DND-41 (cell line): ENCODE data around the gene PI4KA.

Experiments
- ATAC-seq: fragments of 200-7000 bp; cut with Tn5 transposase; 3 replicates; pipeline ENCODE4 v1.9.1; 2021; ENCODE audit warnings: low read depth; ENCODE audit not compliant: insufficient read depth
- DNase-seq: peaks from one replicate; pipeline ENCODE4 v3.0.0-alpha.2; 2020
- H2AFZ ChIP-seq: 2 replicates; pipeline ENCODE4 v1.6.0; 2012; ENCODE audit warnings: low read depth, low read length
- H3K27ac ChIP-seq: 2 replicates; pipeline ENCODE4 v1.5.1; 2012; ENCODE audit warnings: low read length, inconsistent platforms
- H3K27me3 ChIP-seq: fragments of 200-600 bp; sonication (generic); 2 replicates; pipeline ENCODE4 v1.6.0; 2012; ENCODE audit warnings: low read length, mild to moderate bottlenecking, inconsistent platforms; ENCODE audit not compliant: insufficient read depth, poor library complexity
- H3K36me3 ChIP-seq: 2 replicates; pipeline ENCODE4 v1.5.1; 2012; ENCODE audit warnings: low read length, inconsistent platforms; ENCODE audit not compliant: insufficient read depth
- H3K4me1 ChIP-seq: 2 replicates; pipeline ENCODE4 v1.5.1; 2012; ENCODE audit warnings: mild to moderate bottlenecking, low read length; ENCODE audit not compliant: insufficient read depth
- H3K4me2 ChIP-seq: 2 replicates; pipeline ENCODE4 v1.6.0; 2012; ENCODE audit warnings: mild to moderate bottlenecking, moderate library complexity, low read length, inconsistent platforms; ENCODE audit not compliant: insufficient read depth
- H3K4me3 ChIP-seq, 2 experiments: fragments of 200-600 bp in 1 of 2; shearing (Covaris generic) in 1 of 2; 2 replicates each; pipeline ENCODE4 v1.5.1; 2012 to 2016; ENCODE audit warnings: inconsistent platforms in 2 of 2, low read length in 2 of 2, mild to moderate bottlenecking in 2 of 2, low read depth in 1 of 2, moderate library complexity in 1 of 2
- H3K79me2 ChIP-seq: 2 replicates; pipeline ENCODE4 v1.6.0; 2012; ENCODE audit warnings: low read length, inconsistent platforms; ENCODE audit not compliant: insufficient read depth
- H3K9ac ChIP-seq: 2 replicates; pipeline ENCODE4 v1.6.0; 2012; ENCODE audit warnings: low read depth, mild to moderate bottlenecking, inconsistent platforms, low read length, moderate library complexity
- H3K9me3 ChIP-seq: 2 replicates; pipeline ENCODE4 v1.5.1; 2012; ENCODE audit warnings: low read length, moderate library complexity, mild to moderate bottlenecking, inconsistent platforms; ENCODE audit not compliant: insufficient read depth, severe bottlenecking
- H4K20me1 ChIP-seq: 2 replicates; pipeline ENCODE4 v1.6.0; 2012; ENCODE audit warnings: low read length; ENCODE audit not compliant: insufficient read depth
- EZH2 ChIP-seq: IDR thresholded peaks from 3 replicates; pipeline ENCODE4 v1.6.1; 2012; ENCODE audit warnings: borderline replicate concordance, low read depth, mild to moderate bottlenecking, moderate library complexity, low read length, inconsistent platforms; ENCODE audit not compliant: severe bottlenecking
- TF ChIP-seq, protein P1 (sequence below): IDR thresholded peaks from 2 replicates; pipeline ENCODE4 v1.5.1; 2012; ENCODE audit warnings: borderline replicate concordance, low read length, moderate library complexity, mild to moderate bottlenecking; ENCODE audit not compliant: poor library complexity, severe bottlenecking; ENCODE audit errors: extremely low read depth

PI4KA gene

DNA sequence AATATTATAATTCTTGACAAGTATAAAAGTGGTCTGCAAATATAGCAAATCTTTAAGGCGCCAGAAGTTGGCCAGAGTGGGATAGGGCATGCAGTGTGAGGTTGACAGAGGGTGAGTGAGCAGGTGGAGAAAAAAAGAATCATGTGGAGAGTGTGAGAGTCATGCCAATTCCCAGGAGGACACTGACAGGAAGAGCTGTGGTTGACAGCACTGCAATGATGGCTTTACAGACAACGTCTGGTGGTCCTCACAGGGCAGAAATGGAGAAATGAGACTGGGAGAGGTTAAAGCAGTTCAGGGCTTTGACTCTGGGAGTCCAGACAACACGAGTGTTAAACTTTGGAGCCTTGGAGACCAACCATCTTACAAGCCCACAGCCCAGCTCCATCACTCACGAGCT lies 49.8 kb downstream of the PI4KA start:
- no peak for TF ChIP-seq EZH2
- TF ChIP-seq, protein P1, sequence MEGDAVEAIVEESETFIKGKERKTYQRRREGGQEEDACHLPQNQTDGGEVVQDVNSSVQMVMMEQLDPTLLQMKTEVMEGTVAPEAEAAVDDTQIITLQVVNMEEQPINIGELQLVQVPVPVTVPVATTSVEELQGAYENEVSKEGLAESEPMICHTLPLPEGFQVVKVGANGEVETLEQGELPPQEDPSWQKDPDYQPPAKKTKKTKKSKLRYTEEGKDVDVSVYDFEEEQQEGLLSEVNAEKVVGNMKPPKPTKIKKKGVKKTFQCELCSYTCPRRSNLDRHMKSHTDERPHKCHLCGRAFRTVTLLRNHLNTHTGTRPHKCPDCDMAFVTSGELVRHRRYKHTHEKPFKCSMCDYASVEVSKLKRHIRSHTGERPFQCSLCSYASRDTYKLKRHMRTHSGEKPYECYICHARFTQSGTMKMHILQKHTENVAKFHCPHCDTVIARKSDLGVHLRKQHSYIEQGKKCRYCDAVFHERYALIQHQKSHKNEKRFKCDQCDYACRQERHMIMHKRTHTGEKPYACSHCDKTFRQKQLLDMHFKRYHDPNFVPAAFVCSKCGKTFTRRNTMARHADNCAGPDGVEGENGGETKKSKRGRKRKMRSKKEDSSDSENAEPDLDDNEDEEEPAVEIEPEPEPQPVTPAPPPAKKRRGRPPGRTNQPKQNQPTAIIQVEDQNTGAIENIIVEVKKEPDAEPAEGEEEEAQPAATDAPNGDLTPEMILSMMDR = no peak
- H3K4me2 ChIP-seq = no peak overlapping the region
- 0 out of 3 replicates have a peak, but pooled peaks have one; percentile 27 for ATAC-seq
- H3K9me3 ChIP-seq = no peaks in the 10 kb centered on the region
- no peak overlapping the region for H3K4me3 ChIP-seq
- no peaks in the 10 kb centered on the region; the same call in 1 of the 2 replicates for H4K20me1 ChIP-seq
- H3K27me3 ChIP-seq = no peaks in the 10 kb centered on the region
- no peak overlapping the region for H3K27ac ChIP-seq
- H2AFZ ChIP-seq = no peak overlapping the region
- no peak for DNase-seq
- no peaks in the 10 kb centered on the region for H3K4me1 ChIP-seq
- no peak overlapping the region for H3K9ac ChIP-seq
- H3K79me2 ChIP-seq = no peaks in the 10 kb centered on the region
- peaks cover 90% of the 10 kb centered on the region for H3K36me3 ChIP-seq

DNA sequence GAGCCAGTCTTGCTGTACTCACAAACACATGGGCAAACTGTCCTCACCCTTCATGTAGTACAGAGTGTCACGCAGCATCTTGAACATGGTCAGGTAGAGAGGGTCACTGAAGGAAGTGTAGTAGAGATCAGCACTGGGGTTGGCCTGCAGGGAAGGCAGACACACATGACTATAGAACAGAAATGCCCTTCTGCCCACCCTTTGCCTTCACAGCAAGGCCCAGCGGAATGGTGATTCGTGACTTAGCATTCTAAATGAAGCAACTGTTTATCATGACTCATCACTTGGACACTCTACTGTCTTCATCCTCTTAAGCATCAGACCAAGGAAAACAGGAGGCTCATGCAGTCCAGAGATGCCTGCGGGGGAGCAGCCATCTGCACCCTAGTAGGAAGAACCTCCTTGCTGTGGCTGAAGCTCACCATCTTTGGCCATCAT lies 51.3 kb downstream of the PI4KA start:
- no peak for TF ChIP-seq EZH2
- TF ChIP-seq, protein P1 = no peak
- H3K27ac ChIP-seq = no peak overlapping the region
- H4K20me1 ChIP-seq = no peaks in the 10 kb centered on the region; the same call in 1 of the 2 replicates
- ATAC-seq = no peak
- H3K4me3 ChIP-seq = no peak overlapping the region
- H3K4me2 ChIP-seq = no peak overlapping the region
- H3K79me2 ChIP-seq = no peaks in the 10 kb centered on the region
- H3K4me1 ChIP-seq = no peaks in the 10 kb centered on the region
- no peak overlapping the region for H2AFZ ChIP-seq
- peaks cover 91% of the 10 kb centered on the region for H3K36me3 ChIP-seq
- no peaks in the 10 kb centered on the region for H3K27me3 ChIP-seq
- H3K9ac ChIP-seq = no peak overlapping the region
- no peak for DNase-seq
- H3K9me3 ChIP-seq = no peaks in the 10 kb centered on the region

DNA sequence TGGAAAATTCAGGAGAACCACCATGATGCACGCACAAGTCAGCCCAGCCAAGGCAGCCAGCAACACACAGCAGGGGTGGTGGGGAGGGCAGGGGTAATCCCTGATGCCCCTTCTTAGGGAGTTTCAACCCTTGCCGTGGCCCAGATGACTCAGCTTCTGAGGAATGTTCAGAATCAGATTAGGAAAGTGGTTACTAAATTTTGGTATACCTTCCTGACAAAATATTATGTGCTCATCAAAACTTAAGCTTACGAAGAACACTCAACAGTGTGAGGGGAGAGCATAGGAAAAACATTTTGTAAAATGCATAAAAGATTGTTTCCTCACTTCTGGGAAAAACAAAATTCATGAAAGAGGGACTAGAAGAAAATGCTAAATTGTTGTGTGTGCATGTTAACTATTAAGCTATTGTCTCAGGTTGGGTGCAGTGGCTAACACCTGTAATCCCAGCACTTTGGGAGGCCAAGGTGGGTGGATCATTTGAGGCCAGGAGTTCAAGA lies 52.6 kb downstream of the PI4KA start:
- Histone ChIP-seq H3K9ac (no peak overlapping the region), H3K9me3 (no peaks in the 10 kb centered on the region), H3K36me3 (peaks cover 92% of the 10 kb centered on the region), H3K27ac (no peak overlapping the region), H3K79me2 (no peaks in the 10 kb centered on the region), H3K27me3 (no peaks in the 10 kb centered on the region), H3K4me3 (no peak overlapping the region), H3K4me2 (no peak overlapping the region), H4K20me1 (no peaks in the 10 kb centered on the region; the same call in 1 of the 2 replicates), H3K4me1 (no peaks in the 10 kb centered on the region), H2AFZ (no peak overlapping the region)
- DNase-seq (no peak), ATAC-seq (no peak)
- no peak for TF ChIP-seq EZH2
- TF ChIP-seq, protein P1 = no peak

GRCh38 chr22:20804650-20805049 lies 54.0 kb downstream of the PI4KA start:
- H3K4me2 ChIP-seq = no peak overlapping the region
- TF ChIP-seq, protein P1 = no peak
- no peak for TF ChIP-seq EZH2
- no peak overlapping the region for H3K9ac ChIP-seq
- DNase-seq (no peak), ATAC-seq (no peak)
- no peaks in the 10 kb centered on the region; the same call in 1 of the 2 replicates for H4K20me1 ChIP-seq
- H3K9me3 ChIP-seq = no peaks in the 10 kb centered on the region
- no peaks in the 10 kb centered on the region for H3K27me3 ChIP-seq
- no peak overlapping the region for H3K4me3 ChIP-seq
- peaks cover 87% of the 10 kb centered on the region for H3K36me3 ChIP-seq
- no peak overlapping the region for H3K27ac ChIP-seq
- no peaks in the 10 kb centered on the region for H3K79me2 ChIP-seq
- no peaks in the 10 kb centered on the region for H3K4me1 ChIP-seq
- H2AFZ ChIP-seq = no peak overlapping the region
